Daoy (cell line): ENCODE data around the gene NAT16. TPM values are rescaled to one million over a fixed set of nuclear protein-coding genes. Genes with fewer than 3 reads are reported as not detected.
"Not testable (repeated sequence)": the region's sequence is repeated elsewhere in the genome, so short reads cannot be mapped to it uniquely, and the experiment has no call there.

Source experiments
- DNase-seq: peaks from one replicate; pipeline ENCODE4 v3.0.0-alpha.2; 2015; ENCODE audit warnings: low read depth
- total RNA-seq: library from RNA; depleted of rRNA; stranded (reverse); fragments of >200 nt; shearing (Covaris generic); gene quantifications from 2 replicates; pipeline ENCODE4 v1.2.3, GENCODE V29; 2014; rRNA removed

The NAT16 gene
- total RNA-seq, 1 experiment from 2014 or later, result not detected

DNA sequence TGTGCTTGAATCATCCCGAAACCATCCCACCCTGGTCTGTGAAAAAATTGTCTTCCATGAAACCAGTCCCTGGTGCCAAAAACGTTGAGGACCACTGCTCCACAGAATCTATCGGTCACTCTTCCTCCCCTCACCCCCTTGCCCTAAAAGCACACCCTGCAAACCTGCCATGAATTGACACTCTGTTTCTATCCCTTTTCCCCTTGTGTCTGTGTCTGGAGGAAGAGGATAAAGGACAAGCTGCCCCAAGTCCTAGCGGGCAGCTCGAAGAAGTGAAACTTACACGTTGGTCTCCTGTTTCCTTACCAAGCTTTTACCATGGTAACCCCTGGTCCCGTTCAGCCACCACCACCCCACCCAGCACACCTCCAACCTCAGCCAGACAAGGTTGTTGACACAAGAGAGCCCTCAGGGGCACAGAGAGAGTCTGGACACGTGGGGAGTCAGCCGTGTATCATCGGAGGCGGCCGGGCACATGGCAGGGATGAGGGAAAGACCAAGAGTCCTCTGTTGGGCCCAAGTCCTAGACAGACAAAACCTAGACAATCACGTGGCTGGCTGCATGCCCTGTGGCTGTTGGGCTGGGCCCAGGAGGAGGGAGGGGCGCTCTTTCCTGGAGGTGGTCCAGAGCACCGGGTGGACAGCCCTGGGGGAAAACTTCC is 54.0 kb downstream of the NAT16 start:
- DNase-seq, result peak; percentile 99

DNA sequence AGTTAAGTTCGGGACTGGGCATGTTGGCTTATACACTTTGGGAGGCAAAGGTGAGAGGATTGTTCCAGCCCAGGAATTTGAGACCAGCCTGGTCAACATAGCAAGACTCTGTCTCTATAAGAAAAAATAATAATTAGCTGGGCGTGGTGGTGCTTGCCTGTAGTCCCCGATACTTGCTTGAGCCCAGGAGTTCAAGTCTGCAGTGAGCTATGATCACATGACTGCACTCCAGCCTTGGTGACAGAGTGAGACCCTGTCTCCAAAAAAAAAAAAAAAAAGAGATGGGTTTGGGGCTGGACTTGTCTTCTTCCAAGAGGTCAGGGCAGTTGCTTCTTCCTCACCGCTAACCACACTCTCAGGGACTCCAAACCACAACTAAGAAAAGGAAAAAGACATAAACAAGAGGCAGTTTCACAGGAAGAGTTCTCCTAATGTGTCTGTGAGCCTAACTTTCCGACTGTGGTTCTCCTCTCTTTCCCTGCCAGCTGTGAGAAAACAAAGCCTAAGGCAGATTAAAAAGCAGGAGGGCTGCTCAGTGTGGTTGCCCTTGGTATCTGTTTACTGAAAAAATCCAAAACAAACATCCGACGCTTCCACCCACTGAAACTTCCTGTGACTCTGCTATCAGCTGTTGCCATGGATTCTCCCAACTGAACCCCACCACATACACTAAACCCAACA is 55.6 kb downstream of the NAT16 start:
- peak; percentile 93 for DNase-seq

- DNase-seq, result no peak
Measured at GRCh38 chr7:101123703-101124068, 56.4 kb downstream of the NAT16 start.

- no peak for DNase-seq
Measured at GRCh38 chr7:101122933-101123702, 57.0 kb downstream of the NAT16 start.

DNA sequence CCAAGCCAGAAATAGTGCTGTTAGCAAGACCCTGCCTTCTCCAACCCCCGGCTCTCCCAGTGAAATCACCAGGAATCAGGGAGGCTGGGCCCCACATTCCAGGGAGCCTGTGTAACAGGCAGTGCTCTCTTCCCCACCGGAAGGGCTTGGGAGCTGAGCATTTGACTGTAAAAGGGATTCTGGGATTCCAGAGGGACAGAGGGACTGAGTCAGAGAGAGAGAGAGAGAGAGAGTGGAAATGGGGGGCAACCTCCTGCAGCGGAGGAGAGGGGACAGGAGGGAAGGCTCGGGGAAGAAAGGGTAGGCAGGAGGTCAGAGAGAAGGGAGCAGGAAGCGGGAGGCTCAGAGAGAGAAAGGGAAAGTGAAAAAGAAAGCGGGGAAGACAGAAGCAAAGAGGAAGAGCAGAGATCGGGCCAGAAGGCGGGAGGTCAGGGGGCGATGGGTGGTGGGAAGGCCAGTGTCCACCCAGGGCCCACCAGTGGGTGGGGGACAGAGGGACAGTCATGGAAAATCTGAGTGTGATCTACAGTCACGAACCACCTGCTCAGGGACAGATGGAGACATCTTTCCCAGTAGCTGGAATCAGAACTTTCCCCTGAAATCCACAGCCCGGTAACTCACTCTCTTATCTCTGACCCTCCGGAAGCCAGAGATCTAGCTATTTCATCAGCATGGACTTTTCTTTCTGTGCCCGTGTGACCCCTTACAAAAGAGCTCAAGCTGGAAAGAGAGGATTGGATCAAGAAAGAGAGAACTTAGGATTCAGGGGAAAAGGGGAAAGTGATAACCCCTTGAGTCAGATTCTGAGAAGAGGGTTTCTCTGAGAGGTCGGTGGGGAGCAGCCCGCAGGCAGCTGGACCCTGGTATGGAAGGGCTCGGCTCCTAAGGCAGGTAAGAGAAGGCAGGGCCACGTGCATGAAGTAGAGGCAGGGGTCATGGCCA is 57.8 kb downstream of the NAT16 start:
- peak; percentile 100 for DNase-seq

DNA sequence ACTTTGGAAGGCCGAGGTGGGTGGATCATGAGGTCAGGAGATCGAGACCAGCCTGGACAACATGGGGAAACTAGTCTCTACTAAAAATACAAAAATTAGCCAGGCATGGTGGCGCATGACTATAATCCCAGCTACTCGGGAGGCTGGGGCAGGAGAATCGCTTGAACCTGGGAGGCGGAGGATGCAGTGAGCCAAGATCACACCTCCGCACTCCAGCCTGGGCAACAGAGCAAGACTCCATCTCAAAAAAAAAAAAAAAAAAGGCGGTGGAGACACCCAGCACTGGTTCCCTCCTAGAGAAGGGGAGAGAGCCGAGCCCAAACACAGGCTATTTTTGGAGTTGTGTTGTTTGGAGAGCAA is 58.5 kb downstream of the NAT16 start:
- DNase-seq, result not testable (repeated sequence)

Other genes with a start within 250 kb of the NAT16 start
- not detected in 2 replicates for gene MUC3A, start 230.8 kb downstream of the NAT16 start, total RNA-seq
- 1.4 and 8.7 TPM in 2 replicates for gene MUC12, start 210.7 kb downstream of the NAT16 start, total RNA-seq
- gene MUC17, start 160.2 kb downstream of the NAT16 start, total RNA-seq, result not detected in 2 replicates
- 9.8 and 12.6 TPM in 2 replicates for gene TRIM56, start 94.8 kb downstream of the NAT16 start, total RNA-seq
- gene SERPINE1, start 53.2 kb downstream of the NAT16 start, total RNA-seq, result 674 and 845 TPM in 2 replicates
- gene AP1S1, start 25.8 kb downstream of the NAT16 start, total RNA-seq, result 320 and 364 TPM in 2 replicates
- gene VGF, start 14.7 kb downstream of the NAT16 start, total RNA-seq, result 6.5 and 10.3 TPM in 2 replicates
- gene MOGAT3, start 20.7 kb upstream of the NAT16 start, total RNA-seq, result not detected in 2 replicates
- gene PLOD3, start 37.3 kb upstream of the NAT16 start, total RNA-seq, result 107 and 139 TPM in 2 replicates
- 271 and 277 TPM in 2 replicates for gene ZNHIT1, start 37.9 kb upstream of the NAT16 start, total RNA-seq
- gene CLDN15, start 57.5 kb upstream of the NAT16 start, total RNA-seq, result 4.9 and 5.8 TPM in 2 replicates
- gene FIS1, start 64.8 kb upstream of the NAT16 start, total RNA-seq, result 294 and 310 TPM in 2 replicates
- 98.7 and 112 TPM in 2 replicates for gene IFT22, start 141.5 kb upstream of the NAT16 start, total RNA-seq
- 0.11 TPM in 1 of 2 replicates, not detected in the other for gene COL26A1, start 182.6 kb upstream of the NAT16 start, total RNA-seq